HL-60 (cell line): ENCODE measurements around the gene SF3B4.

Source experiments
- CTCF ChIP-seq: IDR thresholded peaks from one replicate; pipeline ENCODE4 v1.5.1; 2011; ENCODE audit warnings: low read length, control low read depth, inconsistent platforms; ENCODE audit not compliant: insufficient read depth
- POLR2AphosphoS5 ChIP-seq: IDR thresholded peaks from 2 replicates; pipeline ENCODE4 v1.6.1; 2012; ENCODE audit warnings: low read depth
- REST ChIP-seq: IDR thresholded peaks from 2 replicates; pipeline ENCODE4 v1.6.1; 2012; ENCODE audit warnings: low read depth; ENCODE audit not compliant: insufficient replicate concordance
- SPI1 ChIP-seq: IDR thresholded peaks from 2 replicates; pipeline ENCODE4 v1.6.1; 2012; ENCODE audit warnings: low read depth, mild to moderate bottlenecking, borderline replicate concordance

- TF ChIP-seq REST (peak; percentile 35), CTCF (no peak), POLR2AphosphoS5 (peak; percentile 98), SPI1 (peak; percentile 36; the same call in 1 of the 2 replicates)
Observed at GRCh38 chr1:149887456-149888246, 40.0 kb downstream of the SF3B4 start.
